HepG2 (cell line): ENCODE measurements around the gene STOM.

Experiments
- CTCF ChIP-seq: sonication (generic); formaldehyde crosslinking; IDR thresholded peaks from 2 replicates; pipeline ENCODE4 v1.5.0; 2020; ENCODE audit warnings: mild to moderate bottlenecking, missing genetic modification reagents, moderate library complexity
- EP300 ChIP-seq, 3 experiments: sonication (generic) in 1 of 3; formaldehyde crosslinking in 1 of 3; IDR thresholded peaks; 2 replicates each; pipeline versions ENCODE4 v1.5.1 to v1.6.1; 2011 to 2020; ENCODE audit warnings: low read depth in 2 of 3, low read length in 2 of 3, borderline replicate concordance in 1 of 3, improper control_type of control experiment in 1 of 3, mild to moderate bottlenecking in 1 of 3, missing genetic modification reagents in 1 of 3, moderate library complexity in 1 of 3
- FOXK2 ChIP-seq: fragments of 450-650 bp; IDR thresholded peaks from 2 replicates; pipeline ENCODE4 v1.6.1; 2016
- FOXO1 ChIP-seq: sonication (generic); formaldehyde crosslinking; IDR thresholded peaks from 2 replicates; pipeline ENCODE4 v1.4.0; 2020; ENCODE audit warnings: missing genetic modification reagents
- GFI1 ChIP-seq: sonication (generic); formaldehyde crosslinking; IDR thresholded peaks from 2 replicates; pipeline ENCODE4 v1.5.0; 2020; ENCODE audit warnings: missing genetic modification reagents, mild to moderate bottlenecking, borderline replicate concordance
- SP1 ChIP-seq, 2 experiments: fragments of 450-650 bp in 1 of 2; sonication (generic) in 1 of 2; formaldehyde crosslinking in 1 of 2; IDR thresholded peaks; 2 replicates each; pipeline versions ENCODE4 v1.4.0 to v1.6.1; 2016 to 2020; ENCODE audit warnings: missing genetic modification reagents in 1 of 2
- SP2 ChIP-seq: sonication (generic); formaldehyde crosslinking; IDR thresholded peaks from 2 replicates; pipeline ENCODE4 v1.5.1; 2020; ENCODE audit warnings: mild to moderate bottlenecking, missing genetic modification reagents
- THAP7 ChIP-seq: sonication (generic); formaldehyde crosslinking; IDR thresholded peaks from 2 replicates; pipeline ENCODE4 v1.8.1; 2023; ENCODE audit warnings: mild to moderate bottlenecking, missing genetic modification reagents
- ZBTB4 ChIP-seq: sonication (generic); formaldehyde crosslinking; IDR thresholded peaks from 2 replicates; pipeline ENCODE4 v1.4.0; 2020; ENCODE audit warnings: missing genetic modification reagents, mild to moderate bottlenecking, borderline replicate concordance
- TF ChIP-seq, protein P1 (sequence below): IDR thresholded peaks from 2 replicates; pipeline ENCODE4 v1.6.1; 2016; ENCODE audit warnings: low read depth

GRCh38 chr9:121364886-121365285, 5.2 kb downstream of the STOM start:
- TF ChIP-seq, protein P1, sequence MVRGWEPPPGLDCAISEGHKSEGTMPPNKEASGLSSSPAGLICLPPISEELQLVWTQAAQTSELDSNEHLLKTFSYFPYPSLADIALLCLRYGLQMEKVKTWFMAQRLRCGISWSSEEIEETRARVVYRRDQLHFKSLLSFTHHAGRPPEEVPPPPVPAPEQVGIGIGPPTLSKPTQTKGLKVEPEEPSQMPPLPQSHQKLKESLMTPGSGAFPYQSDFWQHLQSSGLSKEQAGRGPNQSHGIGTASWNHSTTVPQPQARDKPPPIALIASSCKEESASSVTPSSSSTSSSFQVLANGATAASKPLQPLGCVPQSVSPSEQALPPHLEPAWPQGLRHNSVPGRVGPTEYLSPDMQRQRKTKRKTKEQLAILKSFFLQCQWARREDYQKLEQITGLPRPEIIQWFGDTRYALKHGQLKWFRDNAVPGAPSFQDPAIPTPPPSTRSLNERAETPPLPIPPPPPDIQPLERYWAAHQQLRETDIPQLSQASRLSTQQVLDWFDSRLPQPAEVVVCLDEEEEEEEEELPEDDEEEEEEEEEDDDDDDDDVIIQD = no peak
- TF ChIP-seq GFI1 (CRISPR knock-in tag) (no peak), EP300 (IDR thresholded peaks at IDR 0.05; ENCODE audit: low read depth in 2 of 2, low read length in 2 of 2) (no peak), EP300 (CRISPR knock-in tag; IDR thresholded peaks at IDR 0.05; ENCODE audit: borderline replicate concordance) (no peak), THAP7 (CRISPR knock-in tag) (no peak), FOXK2 (no peak), CTCF (CRISPR knock-in tag) (no peak), ZBTB4 (no peak), SP2 (no peak), SP1 (IDR thresholded peaks at IDR 0.05) (no peak), SP1 (CRISPR knock-in tag; IDR thresholded peaks at IDR 0.05) (no peak), FOXO1 (CRISPR knock-in tag) (no peak)
